Panc1 (cell line): Measurements from ENCODE around the gene ATG4B. TPM values are rescaled to one million over a fixed set of nuclear protein-coding genes. Genes with fewer than 3 reads are reported as not detected.

ENCODE experiments used
- ATAC-seq: fragments of 200-7000 bp; cut with Tn5 transposase; 2 replicates; pipeline ENCODE4 v1.9.1; 2020; ENCODE audit warnings: mild to moderate bottlenecking, moderate library complexity
- BruUV-seq: library from RNA; stranded (reverse); fragments of 400-500 nt; replicated peaks from 2 replicates; lab custom pipeline; 2021; lab: Mats Ljungman, UMichigan
- CTCF ChIA-PET: fragments of 300-600 bp; sonication (Branson Sonifier 250); formaldehyde crosslinking; loops from one replicate; lab custom pipeline; 2022; ENCODE audit warnings: antibody characterized with exemption; lab: Charles Lee
- POLR2A ChIA-PET: fragments of 300-600 bp; sonication (Branson Sonifier 250); formaldehyde crosslinking; loops from one replicate; lab custom pipeline; 2022; ENCODE audit warnings: antibody characterized with exemption; lab: Charles Lee
- DNase-seq: peaks from one replicate; pipeline ENCODE4 v3.0.0-alpha.2; 2010; ENCODE audit warnings: low read depth, low spot score
- H3K27ac ChIP-seq: 2 replicates; pipeline ENCODE4 v1.5.1; 2011; ENCODE audit warnings: mild to moderate bottlenecking, low read length, inconsistent platforms
- H3K27me3 ChIP-seq: fragments of 200-500 bp; sonication (Bioruptor generic); 2 replicates; pipeline ENCODE4 v1.6.0; 2014; ENCODE audit warnings: low read length, inconsistent platforms; ENCODE audit not compliant: control insufficient read depth, insufficient read depth
- H3K36me3 ChIP-seq: fragments of 200-500 bp; sonication (Bioruptor generic); 2 replicates; pipeline ENCODE4 v1.5.1; 2014; ENCODE audit warnings: inconsistent platforms, mild to moderate bottlenecking, low read length, moderate library complexity; ENCODE audit not compliant: control insufficient read depth, insufficient read depth
- H3K4me1 ChIP-seq: 2 replicates; pipeline ENCODE4 v1.5.1; 2011; ENCODE audit warnings: inconsistent platforms, mild to moderate bottlenecking, low read length, moderate library complexity; ENCODE audit not compliant: control insufficient read depth, insufficient read depth
- H3K4me3 ChIP-seq, 2 experiments: 2 replicates each; pipeline ENCODE4 v1.5.1; 2011 to 2012; ENCODE audit warnings: low read depth in 2 of 2, low read length in 2 of 2, mild to moderate bottlenecking in 2 of 2, inconsistent platforms in 1 of 2, moderate library complexity in 1 of 2
- H3K9me3 ChIP-seq: fragments of 200-500 bp; sonication (Bioruptor generic); 2 replicates; pipeline ENCODE4 v1.5.1; 2014; ENCODE audit warnings: low read depth, mild to moderate bottlenecking, inconsistent platforms, low read length, moderate library complexity; ENCODE audit not compliant: control insufficient read depth, insufficient read depth
- POLR2AphosphoS5 ChIP-seq: IDR thresholded peaks from 2 replicates; pipeline ENCODE4 v1.6.1; 2012; ENCODE audit warnings: mild to moderate bottlenecking, low read depth, low read length, moderate library complexity
- SIN3A ChIP-seq: IDR thresholded peaks from 2 replicates; pipeline ENCODE4 v1.6.1; 2012; ENCODE audit warnings: low read depth, mild to moderate bottlenecking, low read length, moderate library complexity, borderline replicate concordance; ENCODE audit not compliant: insufficient read depth
- TCF7L2 ChIP-seq: IDR thresholded peaks from 2 replicates; pipeline ENCODE4 v1.6.1; 2011; ENCODE audit warnings: mild to moderate bottlenecking, low read depth, low read length, inconsistent platforms
- in situ Hi-C: cut with HindIII; loops from 2 replicates; pipeline ENCODE4 v1.10.0; 2016; ENCODE audit warnings: low sequenced_read_pairs, low pct_unique_long_range_greater_than_20kb
- intact Hi-C: fragments of 100-400 bp; cut with micrococcal nuclease; formaldehyde crosslinking; loops from one replicate; pipeline ENCODE4 v1.10.0; 2022; ENCODE audit not compliant: unreplicated experiment
- total RNA-seq: library from RNA; stranded (reverse); gene quantifications from one replicate; pipeline ENCODE4 v1.2.1, GENCODE V29; 2021; ENCODE audit not compliant: unreplicated experiment
- TF ChIP-seq, protein P1 (sequence below): fragments of 450-650 bp; IDR thresholded peaks from 2 replicates; pipeline ENCODE4 v1.5.1; 2017; ENCODE audit warnings: mild to moderate bottlenecking
- TF ChIP-seq, protein P2 (sequence below), 2 experiments: IDR thresholded peaks; 2 replicates each; pipeline ENCODE4 v1.6.1; 2011 to 2012; ENCODE audit warnings: low read depth in 2 of 2, control low read depth in 1 of 2, low read length in 1 of 2, mild to moderate bottlenecking in 1 of 2, moderate library complexity in 1 of 2; ENCODE audit not compliant: insufficient read depth in 1 of 2

The ATG4B gene
- total RNA-seq, 1 experiment from 2014 or later = 84.2 TPM

DNA sequence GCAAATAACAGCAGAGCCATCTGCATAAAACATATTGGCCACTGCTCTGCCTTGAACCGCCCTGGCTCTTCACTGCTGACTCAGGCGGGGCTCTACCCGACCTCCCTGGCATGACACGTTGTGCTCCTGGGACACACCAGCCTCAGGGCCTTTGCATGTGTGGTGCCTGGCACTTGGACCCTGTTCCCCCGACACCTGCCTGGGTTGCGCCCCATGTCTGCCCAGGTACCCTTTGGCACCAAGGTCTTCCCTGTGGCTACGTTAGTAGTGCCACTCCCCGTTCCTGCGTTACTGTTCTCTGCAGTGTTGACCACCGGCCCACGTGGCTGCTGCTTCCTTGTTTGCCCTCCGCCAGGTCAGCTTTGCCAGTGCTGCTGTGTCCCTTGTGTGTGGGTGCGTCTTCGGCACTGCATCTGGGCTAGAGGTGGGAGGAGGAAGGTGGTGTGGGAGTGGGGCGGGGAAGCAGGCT, 20.3 kb downstream of the ATG4B start:
- Histone ChIP-seq H3K27ac (no peak overlapping the region), H3K27me3 (no peaks in the 10 kb centered on the region), H3K36me3 (peaks cover 3% of the 10 kb centered on the region), H3K4me3 (no peak overlapping the region), H3K9me3 (no peaks in the 10 kb centered on the region), H3K4me1 (no peaks in the 10 kb centered on the region)
- ATAC-seq = no peak
- ChIA-PET CTCF (no interaction called here), POLR2A (interaction anchor here (0.6 kb wide), 1 partner anchor 431 kb away, joined by 4 read pairs; no protein-coding TSS in a partner anchor)
- no peak for DNase-seq
- BruUV-seq = no TSS peak
- TF ChIP-seq POLR2AphosphoS5 (no peak), SIN3A (no peak), TCF7L2 (no peak)
- TF ChIP-seq, protein P1, sequence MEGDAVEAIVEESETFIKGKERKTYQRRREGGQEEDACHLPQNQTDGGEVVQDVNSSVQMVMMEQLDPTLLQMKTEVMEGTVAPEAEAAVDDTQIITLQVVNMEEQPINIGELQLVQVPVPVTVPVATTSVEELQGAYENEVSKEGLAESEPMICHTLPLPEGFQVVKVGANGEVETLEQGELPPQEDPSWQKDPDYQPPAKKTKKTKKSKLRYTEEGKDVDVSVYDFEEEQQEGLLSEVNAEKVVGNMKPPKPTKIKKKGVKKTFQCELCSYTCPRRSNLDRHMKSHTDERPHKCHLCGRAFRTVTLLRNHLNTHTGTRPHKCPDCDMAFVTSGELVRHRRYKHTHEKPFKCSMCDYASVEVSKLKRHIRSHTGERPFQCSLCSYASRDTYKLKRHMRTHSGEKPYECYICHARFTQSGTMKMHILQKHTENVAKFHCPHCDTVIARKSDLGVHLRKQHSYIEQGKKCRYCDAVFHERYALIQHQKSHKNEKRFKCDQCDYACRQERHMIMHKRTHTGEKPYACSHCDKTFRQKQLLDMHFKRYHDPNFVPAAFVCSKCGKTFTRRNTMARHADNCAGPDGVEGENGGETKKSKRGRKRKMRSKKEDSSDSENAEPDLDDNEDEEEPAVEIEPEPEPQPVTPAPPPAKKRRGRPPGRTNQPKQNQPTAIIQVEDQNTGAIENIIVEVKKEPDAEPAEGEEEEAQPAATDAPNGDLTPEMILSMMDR = no peak
- TF ChIP-seq, protein P2, sequence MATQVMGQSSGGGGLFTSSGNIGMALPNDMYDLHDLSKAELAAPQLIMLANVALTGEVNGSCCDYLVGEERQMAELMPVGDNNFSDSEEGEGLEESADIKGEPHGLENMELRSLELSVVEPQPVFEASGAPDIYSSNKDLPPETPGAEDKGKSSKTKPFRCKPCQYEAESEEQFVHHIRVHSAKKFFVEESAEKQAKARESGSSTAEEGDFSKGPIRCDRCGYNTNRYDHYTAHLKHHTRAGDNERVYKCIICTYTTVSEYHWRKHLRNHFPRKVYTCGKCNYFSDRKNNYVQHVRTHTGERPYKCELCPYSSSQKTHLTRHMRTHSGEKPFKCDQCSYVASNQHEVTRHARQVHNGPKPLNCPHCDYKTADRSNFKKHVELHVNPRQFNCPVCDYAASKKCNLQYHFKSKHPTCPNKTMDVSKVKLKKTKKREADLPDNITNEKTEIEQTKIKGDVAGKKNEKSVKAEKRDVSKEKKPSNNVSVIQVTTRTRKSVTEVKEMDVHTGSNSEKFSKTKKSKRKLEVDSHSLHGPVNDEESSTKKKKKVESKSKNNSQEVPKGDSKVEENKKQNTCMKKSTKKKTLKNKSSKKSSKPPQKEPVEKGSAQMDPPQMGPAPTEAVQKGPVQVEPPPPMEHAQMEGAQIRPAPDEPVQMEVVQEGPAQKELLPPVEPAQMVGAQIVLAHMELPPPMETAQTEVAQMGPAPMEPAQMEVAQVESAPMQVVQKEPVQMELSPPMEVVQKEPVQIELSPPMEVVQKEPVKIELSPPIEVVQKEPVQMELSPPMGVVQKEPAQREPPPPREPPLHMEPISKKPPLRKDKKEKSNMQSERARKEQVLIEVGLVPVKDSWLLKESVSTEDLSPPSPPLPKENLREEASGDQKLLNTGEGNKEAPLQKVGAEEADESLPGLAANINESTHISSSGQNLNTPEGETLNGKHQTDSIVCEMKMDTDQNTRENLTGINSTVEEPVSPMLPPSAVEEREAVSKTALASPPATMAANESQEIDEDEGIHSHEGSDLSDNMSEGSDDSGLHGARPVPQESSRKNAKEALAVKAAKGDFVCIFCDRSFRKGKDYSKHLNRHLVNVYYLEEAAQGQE (IDR thresholded peaks at IDR 0.05; ENCODE audit: insufficient read depth in 1 of 2, low read depth in 2 of 2, low read length in 1 of 2) = no peak
- intact Hi-C loops = no loop called here
- in situ Hi-C loops = no loop called here

DNA sequence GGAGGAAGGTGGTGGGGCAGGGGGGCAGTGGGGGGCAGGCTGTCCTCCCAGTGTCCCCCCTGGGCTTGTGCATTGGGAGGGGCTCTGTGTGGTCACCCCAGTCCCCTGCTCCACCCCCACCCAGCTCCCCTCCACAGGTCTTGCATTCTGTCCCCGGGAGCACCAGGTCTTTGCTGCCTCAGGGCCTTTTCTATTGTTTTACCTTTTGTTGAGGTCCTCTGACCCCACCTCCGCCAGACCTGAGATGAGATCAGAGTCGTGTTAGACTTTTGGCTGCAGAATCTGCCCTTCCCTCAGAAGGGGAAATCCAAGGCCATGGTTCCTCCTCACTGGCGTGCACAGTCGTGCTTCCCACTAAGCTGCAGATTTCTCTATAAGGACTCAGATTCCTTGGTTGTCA, 20.8 kb downstream of the ATG4B start:
- TF ChIP-seq TCF7L2 (no peak), SIN3A (no peak), POLR2AphosphoS5 (no peak)
- TF ChIP-seq, protein P2 (IDR thresholded peaks at IDR 0.05; ENCODE audit: insufficient read depth in 1 of 2, low read depth in 2 of 2, low read length in 1 of 2) = no peak
- TF ChIP-seq, protein P1 = no peak
- no peak overlapping the region for H3K4me3 ChIP-seq
- ATAC-seq (no peak), DNase-seq (no peak)
- H3K27me3 ChIP-seq = no peaks in the 10 kb centered on the region
- intact Hi-C loops (no loop called here), in situ Hi-C loops (no loop called here)
- BruUV-seq = no TSS peak
- H3K4me1 ChIP-seq = no peaks in the 10 kb centered on the region
- CTCF ChIA-PET = interaction anchor here (0.5 to 0.7 kb wide), 3 partner anchors 146 to 256 kb away, joined by 3 to 4 read pairs (median 4); partner anchors contain the start of gene RTP5
- no peak overlapping the region for H3K27ac ChIP-seq
- POLR2A ChIA-PET = no interaction called here
- peaks cover 3% of the 10 kb centered on the region for H3K36me3 ChIP-seq
- H3K9me3 ChIP-seq = no peaks in the 10 kb centered on the region
